ENCODE results near the gene AZU1.

The AZU1 gene

DNA sequence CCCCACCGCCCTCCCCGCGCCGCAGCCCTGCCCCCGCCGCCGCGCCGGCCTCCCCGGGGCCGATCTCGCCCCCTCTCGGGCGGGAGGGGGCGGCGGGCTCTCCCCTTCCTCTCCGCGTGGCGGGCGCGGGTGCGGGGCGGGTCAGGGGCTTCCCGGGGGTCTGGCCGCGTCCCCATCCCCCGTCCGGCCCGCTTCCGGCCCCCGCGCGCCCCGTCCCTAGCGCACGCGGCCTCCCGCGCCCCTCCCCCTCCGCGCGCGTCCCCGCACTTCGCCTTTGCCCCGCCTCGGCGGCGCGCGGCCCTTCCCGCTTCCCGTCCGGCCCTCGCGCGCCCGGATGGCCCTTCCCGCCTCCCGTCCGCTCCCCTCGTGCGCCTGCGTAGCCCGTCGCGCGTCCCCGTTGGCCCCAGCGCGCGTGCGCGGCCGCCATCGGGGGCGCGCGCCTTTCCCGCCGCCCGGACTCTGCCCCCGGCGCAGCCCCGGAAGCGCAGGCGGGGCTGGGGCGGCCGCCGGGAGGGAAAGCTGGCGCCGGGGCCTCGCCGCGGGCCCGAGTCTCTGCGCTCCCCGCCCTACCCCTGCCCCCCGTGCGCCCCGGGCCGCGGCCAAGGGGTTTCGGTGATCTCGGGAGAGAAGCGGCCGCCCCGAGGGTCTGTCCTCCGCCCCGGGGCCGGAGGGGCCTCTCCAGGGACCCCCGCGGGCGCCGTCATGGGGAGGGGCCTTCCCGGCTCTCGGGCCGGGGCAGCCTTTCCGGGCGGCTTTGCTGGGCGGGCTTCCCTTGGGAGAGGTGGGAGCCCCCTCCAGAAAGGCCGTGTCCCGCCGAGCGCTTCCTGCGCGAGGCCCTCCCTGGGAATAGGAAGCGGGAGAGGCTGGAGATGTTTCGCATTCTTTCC, 29.9 kb upstream of the AZU1 start:
- peak; percentile 82 for DNase-seq (ENCODE audit: low read depth)

DNA sequence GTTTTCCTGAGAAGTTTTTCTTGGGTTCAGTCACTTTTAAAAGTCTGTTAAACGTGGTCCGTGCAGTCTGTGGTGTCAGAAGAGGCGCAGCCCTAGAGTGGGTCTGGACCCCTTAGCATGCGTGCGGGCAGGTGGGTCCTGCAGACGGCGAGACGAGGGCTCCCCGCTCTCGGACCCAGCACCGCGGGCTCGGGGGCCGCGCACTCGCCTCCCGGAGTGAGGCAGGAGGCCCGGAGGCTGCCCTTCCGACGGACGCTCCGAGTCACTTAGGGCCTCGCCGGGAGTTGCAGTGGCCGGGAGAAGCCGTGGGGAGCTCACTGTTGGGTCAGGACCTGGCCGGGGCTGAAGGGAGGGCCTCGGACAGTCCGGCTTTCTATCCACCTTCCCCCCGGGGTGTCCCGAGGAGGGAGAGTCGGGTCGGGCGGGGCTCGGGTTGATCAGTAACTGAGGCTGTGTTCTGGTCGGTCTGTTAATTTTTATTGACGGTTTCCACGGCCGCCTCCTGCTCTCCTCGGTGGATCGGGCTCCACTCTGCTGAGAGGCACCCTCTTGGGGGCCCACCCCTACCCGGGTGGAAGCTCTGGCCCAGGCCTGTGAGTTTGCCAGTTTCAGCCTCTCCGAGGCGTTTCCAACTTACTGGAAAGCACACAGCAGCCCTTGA, 29.1 kb upstream of the AZU1 start:
- DNase-seq (ENCODE audit: low read depth), result no peak

DNA sequence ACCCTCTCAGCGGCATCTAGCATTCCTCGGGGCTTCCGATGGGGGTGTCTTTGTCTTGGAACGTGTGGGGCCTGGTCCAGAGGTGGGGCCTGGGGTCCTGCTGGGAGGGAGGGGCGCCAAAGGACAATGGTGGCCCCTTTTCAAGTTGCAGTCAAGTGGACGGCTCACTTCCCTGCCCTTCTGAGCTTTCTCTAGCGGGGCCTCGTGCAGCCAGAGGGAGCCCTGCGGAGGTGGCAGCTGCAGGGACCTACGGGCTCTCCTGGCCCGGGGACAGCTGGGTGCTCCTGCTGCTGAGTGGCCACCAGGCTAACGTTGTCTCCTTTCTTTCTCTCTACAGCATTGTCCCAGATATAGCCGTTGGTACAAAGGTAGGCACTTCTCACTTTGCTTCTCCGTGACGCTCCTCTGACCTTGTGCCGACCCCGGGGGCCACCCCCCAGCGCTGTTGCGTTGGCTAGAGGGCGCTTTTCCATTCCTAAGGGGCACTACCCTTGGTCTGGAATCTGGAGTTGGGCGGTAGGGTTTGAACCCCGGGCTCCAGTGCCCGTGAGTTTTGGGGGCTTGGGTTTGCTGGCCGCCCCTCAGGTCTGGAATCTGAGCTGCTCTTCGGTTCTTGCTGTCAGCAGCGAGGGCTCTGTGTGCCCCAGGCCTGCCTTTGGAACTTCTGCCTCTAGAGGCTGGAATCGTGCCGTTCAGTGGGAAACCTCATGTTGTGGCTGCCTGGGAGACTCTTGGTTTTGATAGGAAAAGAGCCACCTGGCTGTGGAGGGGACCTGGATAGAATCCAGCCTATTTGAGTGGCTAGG, 28.4 kb upstream of the AZU1 start:
- DNase-seq (ENCODE audit: low read depth), result no peak

DNA sequence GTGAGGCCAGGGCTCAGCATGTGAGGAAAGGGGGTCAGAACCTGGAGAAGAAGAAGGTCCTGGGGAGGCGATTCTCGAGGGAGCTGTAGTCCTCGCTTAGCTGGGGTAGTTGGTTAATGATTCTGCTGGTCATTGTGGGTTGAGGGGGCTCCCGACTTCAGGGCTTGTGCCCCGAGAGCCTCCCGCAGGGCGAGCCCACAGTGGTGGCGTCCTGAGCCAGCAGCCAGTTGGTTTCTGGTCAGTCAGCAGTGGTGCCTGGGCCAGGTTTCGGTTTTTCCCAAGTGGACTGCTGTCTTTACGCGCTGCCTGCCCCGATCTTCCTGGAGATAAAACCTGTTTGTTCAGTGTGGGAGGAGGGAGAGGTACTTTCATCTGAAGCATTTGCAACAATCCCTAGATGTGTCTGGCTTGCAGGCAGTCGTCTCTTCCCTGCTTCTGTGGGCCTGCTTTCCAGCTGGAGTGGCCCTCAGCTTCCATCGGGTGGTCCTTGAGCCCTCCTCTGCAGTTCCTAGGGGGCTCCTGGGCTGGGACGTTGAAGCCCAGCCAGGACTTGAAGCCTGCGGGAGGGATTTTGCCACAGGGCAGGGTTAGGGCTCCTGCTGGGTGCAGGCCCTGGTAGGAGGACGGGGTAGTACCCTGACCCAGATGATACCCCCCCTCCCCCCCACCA, 27.1 kb upstream of the AZU1 start:
- no peak for DNase-seq (ENCODE audit: low read depth)

DNA sequence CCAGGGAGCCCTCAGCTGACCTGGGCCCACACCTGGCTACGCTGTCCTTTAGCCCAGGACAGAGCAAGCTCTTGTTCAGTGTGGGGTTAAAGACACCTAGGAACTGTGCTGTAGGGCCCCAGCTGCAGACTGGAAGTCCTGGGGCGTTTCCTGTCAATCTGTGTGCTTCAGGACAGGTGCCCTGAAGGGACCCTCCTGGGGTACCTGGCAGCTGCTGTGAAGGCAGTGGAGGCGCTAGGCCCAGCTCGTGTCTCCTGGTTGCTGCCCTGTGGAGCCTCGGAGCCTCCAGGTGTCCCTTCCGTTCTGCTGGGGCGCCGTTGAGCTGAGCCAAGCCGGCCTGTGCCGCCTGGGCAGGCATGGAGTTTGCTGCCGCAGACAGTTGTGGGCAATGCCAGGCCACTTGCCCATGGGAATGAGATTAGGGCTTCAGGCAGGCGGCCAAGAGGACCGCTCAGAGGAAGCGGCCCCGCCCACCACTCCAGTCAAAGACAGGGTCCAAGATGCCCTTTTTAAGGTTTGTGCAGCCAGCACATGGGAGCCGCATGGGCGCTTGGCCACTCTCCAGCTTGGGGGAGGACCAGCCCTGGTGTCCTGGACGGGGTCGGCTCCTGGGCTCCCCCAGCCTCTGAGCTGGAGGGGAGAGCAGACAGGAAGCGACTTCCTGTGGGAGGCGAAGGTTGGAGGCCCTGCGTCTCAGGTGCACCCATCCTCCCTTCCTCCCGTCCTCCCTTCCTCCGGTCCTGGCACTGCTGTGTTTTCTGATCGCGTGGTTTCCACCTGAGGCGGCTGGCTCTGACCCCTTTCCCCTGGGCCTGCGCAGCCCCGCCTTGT, 26.4 kb upstream of the AZU1 start:
- no peak for DNase-seq (ENCODE audit: low read depth)

DNA sequence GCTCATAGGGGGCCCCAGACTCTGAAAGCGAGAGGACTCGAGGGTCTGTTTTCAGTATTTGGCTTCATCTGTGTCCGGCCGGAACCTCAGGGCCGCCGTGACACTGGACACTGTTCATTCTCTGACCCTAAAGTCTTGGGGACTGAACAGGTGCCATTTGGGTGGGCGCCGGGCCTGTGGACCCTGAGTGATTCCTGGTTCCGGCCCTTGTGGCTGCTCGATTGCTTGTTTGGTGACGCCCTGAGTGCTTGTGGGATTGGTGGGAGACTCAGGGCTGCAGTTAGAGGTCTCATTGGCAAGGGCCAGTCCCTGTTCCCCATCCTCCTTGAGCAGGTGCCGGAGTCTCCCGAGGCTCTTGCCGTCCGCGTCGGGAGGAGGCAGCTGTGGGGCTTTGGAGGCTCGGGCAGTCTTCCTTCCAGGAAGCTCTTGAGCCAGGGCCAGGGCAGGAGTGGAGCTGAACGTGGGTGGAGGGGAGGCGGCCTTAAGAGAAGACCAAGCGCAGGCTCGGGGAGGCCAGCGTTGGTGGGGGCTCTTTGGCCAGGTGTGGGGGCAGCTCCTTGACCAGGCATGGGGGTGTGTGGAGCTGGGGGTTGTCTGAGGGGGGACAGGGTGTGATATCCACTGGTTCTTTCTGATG, 25.7 kb upstream of the AZU1 start:
- DNase-seq (ENCODE audit: low read depth), result no peak

DNA sequence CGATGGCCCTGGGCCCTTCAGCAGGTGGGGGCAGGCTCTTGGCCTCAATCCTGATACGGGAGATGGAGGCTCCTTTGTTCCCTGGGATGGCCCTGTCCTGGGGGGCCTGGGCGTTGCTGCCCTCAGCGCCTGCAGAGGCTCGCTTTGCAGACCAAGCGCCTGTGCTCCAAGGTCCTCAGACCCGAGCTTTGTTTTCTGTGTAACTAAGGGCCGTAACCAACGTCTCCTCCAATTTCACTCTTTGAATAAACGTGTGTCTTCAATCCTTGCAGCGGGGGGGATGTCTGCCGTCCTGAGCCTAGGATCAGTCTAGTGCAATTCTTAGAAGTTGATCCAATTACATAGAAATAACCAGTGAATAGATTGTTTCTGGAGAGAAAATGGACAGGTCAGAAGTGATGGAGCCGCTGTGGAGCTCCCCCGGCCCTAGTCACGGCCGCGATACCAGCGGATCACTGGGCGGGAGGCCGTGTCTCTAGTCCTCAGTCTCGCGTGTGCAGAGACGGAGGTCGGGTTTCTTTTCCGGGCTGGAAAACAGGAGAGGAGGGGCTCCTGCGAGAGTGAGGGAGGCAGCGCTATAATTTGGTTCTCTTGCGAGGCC, 25.0 kb upstream of the AZU1 start:
- DNase-seq (ENCODE audit: low read depth), result no peak

DNA sequence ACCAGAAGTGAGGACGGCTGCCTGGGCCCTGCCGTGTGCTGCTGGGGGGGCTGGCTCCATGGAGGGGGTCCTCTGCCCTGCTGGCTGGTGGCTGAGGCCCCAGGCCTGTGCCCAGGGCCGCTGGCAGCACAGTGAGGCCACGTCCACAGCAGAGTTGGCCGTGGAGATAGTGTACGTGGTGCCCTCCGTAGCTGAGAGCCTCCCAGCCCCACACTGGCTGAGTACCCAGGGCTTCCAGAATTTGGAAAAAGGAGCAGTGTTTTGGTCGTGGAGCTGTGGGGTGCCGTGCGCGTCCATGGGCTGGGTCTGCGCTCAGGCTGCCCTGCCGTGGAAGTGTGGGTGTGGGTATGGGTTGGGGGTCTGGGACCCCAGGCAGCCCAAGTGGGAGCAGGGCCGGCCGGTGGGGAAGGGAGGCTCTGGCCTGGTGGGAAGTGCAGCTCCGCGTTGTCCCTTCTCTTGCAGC, 24.5 kb upstream of the AZU1 start:
- no peak for DNase-seq (ENCODE audit: low read depth)

DNA sequence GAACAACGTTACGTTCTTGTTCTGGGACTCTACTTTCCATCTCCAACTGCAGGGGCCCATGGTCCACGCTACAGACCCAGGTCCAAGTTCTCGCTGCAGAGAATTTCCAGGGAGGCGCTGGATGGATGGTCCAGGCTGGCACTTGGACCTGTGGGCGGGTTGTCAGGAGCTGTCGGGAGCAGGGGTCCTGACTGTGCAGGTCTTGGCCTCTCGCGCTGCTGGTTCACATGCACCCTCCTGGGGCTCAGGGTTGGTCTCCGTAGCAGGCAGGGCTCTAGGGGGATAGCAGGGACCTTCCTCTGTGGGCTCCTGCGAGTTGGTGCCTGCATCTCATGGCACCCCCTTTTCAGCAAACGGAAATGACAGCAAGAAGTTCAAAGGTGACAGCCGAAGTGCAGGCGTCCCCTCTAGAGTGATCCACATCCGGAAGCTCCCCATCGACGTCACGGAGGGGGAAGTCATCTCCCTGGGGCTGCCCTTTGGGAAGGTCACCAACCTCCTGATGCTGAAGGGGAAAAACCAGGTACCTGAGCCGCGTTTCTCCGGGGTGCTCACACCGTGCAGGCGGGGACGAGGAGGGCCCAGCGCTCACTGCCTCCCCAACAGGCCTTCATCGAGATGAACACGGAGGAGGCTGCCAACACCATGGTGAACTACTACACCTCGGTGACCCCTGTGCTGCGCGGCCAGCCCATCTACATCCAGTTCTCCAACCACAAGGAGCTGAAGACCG, 23.8 kb upstream of the AZU1 start:
- DNase-seq (ENCODE audit: low read depth), result no peak

DNA sequence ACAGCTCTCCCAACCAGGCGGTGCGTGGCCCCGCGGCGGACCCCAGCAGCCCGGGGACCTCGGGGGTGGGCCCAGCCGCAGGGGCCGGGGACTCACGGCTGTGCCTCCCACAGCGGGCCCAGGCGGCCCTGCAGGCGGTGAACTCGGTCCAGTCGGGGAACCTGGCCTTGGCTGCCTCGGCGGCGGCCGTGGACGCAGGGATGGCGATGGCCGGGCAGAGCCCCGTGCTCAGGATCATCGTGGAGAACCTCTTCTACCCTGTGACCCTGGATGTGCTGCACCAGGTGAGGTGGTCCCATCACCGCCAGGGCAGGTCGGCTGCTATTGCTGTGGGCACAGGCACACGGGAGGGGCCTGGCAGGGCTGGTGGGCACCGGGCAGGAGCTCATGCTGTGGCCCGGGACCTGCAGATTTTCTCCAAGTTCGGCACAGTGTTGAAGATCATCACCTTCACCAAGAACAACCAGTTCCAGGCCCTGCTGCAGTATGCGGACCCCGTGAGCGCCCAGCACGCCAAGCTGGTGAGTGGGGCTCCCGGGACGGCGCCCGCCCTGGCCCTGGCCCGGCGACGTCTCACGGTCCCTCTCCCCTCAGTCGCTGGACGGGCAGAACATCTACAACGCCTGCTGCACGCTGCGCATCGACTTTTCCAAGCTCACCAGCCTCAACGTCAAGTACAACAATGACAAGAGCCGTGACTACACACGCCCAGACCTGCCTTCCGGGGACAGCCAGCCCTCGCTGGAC, 23.0 kb upstream of the AZU1 start:
- DNase-seq (ENCODE audit: low read depth), result no peak

DNA sequence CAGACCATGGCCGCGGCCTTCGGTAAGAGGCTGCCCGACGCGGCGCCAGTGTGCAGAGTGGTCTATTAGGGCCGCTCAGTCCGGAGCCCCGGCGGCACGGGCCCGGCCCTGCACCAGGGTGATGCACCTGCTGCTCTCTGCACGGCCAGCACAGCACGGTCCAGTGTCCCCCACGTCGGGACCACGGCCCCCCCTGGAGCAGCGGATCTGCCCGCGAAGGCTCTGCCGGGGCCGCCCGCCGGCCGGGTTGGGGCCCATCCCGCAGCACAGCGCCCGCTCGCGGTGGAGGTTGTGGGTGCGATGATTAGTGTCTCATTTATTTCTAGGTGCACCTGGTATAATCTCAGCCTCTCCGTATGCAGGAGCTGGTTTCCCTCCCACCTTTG, 22.5 kb upstream of the AZU1 start:
- no peak for DNase-seq (ENCODE audit: low read depth)

DNA sequence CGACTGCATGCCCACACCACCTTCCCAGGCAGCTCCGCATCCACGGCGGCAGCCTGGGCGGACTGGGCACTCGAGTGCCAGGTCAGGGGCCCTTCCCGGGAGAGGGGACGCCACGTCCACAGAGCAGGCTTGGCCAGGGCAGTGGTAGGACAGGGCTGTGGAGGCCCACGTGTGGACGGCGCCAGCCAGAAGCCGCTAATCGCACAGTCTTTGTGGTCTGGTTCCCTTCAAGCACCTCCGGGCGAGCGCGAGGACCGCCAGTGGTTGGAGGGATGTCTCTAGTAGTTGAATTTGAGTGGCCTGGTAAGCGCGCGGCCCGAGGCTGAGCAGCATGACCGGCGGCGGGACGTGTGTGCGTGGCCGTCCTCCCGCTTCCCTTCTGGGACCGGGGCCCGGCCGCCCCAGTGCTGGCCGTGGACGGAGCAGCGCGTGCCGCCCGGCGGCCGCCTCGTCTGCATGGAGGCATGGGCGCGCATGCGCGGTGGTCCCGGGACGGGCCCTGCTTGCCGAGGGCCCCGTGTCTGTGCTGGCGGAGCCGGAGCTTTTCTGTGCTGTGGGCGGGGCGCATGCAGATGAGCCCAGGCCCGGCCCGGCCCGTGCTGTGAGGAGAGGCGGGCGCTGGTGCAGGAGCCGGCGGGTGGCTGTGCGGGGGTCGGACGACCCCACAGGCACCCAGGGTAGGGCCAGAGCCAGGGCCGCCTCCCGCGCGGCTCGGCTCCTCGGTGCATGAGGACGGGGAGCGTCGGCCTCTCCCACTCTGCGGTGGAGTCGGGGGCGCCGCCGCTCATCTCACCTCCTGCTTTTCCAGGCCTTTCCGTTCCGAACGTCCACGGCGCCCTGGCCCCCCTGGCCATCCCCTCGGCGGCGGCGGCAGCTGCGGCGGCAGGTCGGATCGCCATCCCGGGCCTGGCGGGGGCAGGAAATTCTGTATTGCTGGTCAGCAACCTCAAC, 21.8 kb upstream of the AZU1 start:
- no peak for DNase-seq (ENCODE audit: low read depth)

DNA sequence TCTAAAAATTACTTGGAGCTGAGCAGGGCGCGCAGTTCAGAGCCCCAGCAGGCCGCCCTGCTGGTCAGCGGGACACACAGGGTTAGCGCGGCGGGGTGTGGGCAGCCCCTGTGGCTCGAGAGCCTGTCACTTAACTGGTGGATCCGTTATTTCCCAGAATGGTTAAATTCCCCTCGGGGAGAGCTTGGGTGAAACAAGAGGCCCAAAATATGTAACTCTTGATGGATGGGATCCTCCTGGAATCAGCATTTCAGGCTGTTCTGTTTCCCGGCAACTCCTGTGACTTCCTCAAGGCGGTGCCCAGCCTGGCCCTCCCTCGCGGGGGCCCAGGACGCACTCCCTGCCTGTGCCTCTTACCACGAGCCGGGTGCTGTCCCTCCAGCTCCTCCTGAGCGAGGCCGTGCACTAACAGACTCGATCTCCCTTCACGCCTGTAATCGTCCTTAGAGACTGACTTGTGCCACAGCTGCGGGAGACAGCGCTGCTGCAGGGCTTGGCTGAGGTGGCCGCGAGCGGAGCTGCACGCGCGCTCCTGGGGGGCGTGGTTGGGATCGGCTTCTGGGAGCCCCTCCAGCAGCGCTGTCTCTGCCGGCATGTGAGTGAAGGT, 20.7 kb upstream of the AZU1 start:
- DNase-seq (ENCODE audit: low read depth), result no peak

DNA sequence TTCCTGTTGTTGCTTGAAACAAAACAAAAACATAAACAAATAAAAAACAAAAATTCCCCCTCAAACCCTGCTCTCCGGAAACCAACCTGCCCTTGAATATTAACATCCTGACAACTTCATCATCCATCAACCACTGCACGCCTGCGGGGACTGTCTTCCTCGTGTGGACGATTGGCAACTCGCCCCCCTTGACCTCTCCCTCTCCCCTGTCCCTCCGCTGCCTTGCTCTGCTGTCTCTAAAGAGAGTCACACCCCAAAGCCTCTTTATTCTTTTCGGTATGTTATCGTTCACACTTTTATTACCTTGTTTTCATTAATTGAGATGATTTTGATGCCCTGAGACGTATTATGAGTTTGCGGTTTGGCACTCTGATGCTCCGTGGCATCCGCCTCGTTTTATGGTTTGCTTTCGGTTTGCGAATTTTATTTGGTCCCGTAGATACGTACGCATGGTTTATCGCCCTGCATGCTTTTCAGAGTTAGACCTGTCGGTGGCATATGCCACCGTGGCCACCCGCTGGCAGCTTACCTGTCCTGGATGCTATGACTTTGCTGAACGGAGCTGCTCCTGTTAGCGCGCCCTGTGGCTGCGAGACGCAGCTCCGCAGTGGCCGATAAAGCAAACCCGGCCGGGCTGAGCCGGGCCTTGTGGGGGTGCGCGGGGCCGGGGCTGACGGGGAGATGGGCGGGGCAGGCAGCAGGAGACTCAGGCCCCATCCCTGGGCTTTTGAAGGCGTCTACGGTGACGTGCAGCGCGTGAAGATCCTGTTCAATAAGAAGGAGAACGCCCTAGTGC, 19.8 kb upstream of the AZU1 start:
- no peak for DNase-seq (ENCODE audit: low read depth)

DNA sequence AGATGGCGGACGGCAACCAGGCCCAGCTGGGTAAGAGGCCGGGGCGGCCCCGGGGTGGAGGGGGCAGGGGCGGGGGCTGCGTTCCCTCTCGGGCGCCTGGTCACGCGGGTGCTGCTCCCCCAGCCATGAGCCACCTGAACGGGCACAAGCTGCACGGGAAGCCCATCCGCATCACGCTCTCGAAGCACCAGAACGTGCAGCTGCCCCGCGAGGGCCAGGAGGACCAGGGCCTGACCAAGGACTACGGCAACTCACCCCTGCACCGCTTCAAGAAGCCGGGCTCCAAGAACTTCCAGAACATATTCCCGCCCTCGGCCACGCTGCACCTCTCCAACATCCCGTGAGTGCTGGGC, 19.2 kb upstream of the AZU1 start:
- DNase-seq (ENCODE audit: low read depth), result no peak

DNA sequence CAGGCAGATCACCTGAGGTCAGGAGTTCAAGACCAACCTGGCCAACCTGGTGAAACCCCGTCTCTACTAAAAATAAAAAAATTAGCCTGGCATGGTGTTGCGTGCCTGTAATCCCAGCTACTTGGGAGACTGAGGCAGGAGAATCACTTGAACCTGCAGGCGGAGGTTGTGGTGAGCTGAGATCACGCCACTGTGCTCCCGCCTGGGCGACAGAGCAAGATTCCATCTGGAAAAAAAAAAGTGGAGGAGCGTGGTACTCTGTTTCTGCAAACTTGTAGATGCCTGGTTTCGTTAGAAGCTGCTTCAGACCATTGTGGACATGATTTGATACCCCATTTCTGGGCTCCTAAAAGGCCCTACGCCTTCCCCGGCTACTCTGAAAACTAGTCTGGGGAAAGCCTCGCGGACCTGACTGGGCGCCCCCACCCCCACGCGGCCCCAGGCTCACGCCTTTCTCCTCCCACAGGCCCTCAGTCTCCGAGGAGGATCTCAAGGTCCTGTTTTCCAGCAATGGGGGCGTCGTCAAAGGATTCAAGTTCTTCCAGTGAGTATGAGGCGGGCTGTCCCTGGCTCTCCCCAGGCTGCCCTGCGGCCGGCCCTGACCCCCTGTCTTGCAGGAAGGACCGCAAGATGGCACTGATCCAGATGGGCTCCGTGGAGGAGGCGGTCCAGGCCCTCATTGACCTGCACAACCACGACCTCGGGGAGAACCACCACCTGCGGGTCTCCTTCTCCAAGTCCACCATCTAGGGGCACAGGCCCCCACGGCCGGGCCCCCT, 17.4 kb upstream of the AZU1 start:
- DNase-seq (ENCODE audit: low read depth), result no peak

Data from stimulated activated CD8-positive, alpha-beta memory T cell treated with anti-CD3 and anti-CD28 coated beads, Interleukin-15, amount 100 ng/mL, for 24 hours (primary cell).